ENCODE measurements around the gene MRPL41. TPM values are rescaled to one million over a fixed set of nuclear protein-coding genes. Genes with fewer than 3 reads are reported as not detected.
A peak's percentile ranks its signal among the peaks of the same experiment; 100 is the strongest.

MRPL41 gene
- total RNA-seq, 4 donors from 2014 or later = 8.6 to 47.9 (median 30.5) TPM

DNA sequence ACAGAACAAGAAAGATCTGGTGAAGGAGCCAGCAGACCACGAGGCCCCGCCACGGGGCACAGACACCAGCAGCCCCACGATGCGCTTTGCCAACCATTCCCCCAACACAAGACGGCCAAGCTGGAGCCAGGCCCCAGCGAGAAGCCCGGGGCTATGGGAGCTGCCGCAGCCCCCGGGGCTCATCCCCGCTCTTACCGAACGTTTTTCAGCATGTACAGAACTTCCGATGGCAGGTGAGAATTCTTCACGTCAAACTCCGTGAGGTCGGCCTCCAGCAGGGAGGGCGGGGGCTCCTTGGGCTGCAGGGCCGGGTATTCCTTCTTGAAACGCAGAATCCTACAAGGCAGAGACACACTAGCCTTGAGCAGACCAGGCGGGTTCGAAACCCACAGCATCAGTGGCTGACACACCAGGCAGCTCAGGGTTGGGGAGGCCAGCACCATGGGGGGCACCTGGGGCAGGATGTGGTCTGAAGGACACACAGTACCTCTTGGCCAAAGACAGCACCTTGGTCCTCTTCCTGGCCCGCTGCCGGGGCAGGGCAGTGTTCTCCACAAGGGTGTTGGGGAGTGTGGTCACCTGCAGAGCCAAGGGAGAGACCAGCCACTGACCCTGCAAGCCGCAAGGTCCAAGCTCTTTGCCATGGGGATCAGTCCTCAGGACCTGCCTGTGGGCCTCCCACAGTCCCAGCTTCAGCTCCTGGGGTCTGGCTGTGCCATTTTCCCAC is 8.3 kb upstream of the MRPL41 start:
- Histone ChIP-seq H3K4me1 (no peaks in the 10 kb centered on the region), H3K36me3 (no peaks in the 10 kb centered on the region), H3K27ac (peak overlapping the region in 1 of 2 donors; percentile 66), H3K4me3 (no peak overlapping the region), H3K27me3 (no peaks in the 10 kb centered on the region), H3K9me3 (no peaks in the 10 kb centered on the region)
- intact Hi-C loops (cut with DNase I; ENCODE audit: low total_unique reads) = no loop called here
- no peak for DNase-seq
- TF ChIP-seq, protein P1, sequence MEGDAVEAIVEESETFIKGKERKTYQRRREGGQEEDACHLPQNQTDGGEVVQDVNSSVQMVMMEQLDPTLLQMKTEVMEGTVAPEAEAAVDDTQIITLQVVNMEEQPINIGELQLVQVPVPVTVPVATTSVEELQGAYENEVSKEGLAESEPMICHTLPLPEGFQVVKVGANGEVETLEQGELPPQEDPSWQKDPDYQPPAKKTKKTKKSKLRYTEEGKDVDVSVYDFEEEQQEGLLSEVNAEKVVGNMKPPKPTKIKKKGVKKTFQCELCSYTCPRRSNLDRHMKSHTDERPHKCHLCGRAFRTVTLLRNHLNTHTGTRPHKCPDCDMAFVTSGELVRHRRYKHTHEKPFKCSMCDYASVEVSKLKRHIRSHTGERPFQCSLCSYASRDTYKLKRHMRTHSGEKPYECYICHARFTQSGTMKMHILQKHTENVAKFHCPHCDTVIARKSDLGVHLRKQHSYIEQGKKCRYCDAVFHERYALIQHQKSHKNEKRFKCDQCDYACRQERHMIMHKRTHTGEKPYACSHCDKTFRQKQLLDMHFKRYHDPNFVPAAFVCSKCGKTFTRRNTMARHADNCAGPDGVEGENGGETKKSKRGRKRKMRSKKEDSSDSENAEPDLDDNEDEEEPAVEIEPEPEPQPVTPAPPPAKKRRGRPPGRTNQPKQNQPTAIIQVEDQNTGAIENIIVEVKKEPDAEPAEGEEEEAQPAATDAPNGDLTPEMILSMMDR (IDR thresholded peaks at IDR 0.05) = no peak
- TF ChIP-seq POLR2A (IDR thresholded peaks at IDR 0.05) = no peak

DNA sequence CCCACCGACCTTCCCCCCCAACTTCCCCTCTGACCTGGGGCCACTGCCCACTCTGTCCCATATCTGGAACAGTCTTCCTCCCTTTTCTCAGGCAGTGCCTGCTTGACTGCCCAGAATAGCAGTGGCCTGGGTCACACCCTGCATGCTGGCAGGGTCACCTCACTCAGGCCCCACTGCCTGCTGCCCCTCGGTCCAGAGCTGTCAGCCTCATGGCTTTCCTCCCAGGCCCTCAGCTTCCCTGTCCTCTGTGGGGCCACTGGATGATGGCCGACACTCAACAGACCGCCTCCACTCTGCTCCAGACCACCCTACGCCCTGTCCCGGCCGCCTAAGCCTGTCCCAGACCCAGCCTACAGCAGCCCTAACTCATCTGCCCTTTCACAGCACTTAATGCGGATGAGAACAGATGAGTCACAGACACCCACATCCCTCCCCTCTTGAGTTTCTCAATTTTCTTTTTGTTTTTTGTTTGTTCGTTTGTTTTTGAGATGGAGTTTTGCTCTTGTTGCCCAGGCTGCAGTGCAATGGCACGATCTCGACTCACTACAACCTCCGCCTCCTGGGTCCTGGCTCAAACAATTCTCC is 7.4 kb upstream of the MRPL41 start:
- TF ChIP-seq, protein P1 (IDR thresholded peaks at IDR 0.05) = no peak
- TF ChIP-seq POLR2A (IDR thresholded peaks at IDR 0.05) = no peak
- Histone ChIP-seq H3K9me3 (no peaks in the 10 kb centered on the region), H3K27ac (peak overlapping the region; percentile 54 to 66), H3K4me3 (no peak overlapping the region), H3K36me3 (no peaks in the 10 kb centered on the region), H3K4me1 (no peaks in the 10 kb centered on the region), H3K27me3 (no peaks in the 10 kb centered on the region)
- intact Hi-C loops (cut with DNase I; ENCODE audit: low total_unique reads) = no loop called here
- DNase-seq = no peak

DNA sequence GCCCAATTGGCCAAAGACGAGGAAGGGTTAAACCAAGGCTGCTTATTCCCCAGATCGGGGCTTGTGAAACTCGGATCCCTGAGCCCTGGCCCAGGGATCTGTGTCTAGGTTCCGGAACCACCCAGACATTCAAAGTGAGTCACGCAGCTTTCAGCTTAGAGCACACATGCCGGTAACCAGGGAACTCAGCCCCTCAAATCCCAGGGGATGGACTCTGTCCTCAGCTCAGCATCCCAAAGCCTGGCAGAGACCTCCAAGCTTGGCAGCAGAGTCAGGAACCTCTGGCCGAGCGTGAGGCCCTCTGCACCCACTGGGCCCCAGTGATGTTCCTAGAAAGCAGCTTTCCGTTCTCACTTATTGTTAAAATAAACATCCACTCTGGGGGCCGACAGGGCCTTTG is 6.6 kb upstream of the MRPL41 start:
- Histone ChIP-seq H3K4me3 (no peak overlapping the region), H3K4me1 (no peaks in the 10 kb centered on the region), H3K27me3 (no peaks in the 10 kb centered on the region), H3K27ac (peak overlapping the region; percentile 50 to 54), H3K36me3 (no peaks in the 10 kb centered on the region), H3K9me3 (no peaks in the 10 kb centered on the region)
- no peak for TF ChIP-seq POLR2A (IDR thresholded peaks at IDR 0.05)
- TF ChIP-seq, protein P1 (IDR thresholded peaks at IDR 0.05) = no peak
- peak in 1 of 2 donors; percentile 47 for DNase-seq
- intact Hi-C loops (cut with DNase I; ENCODE audit: low total_unique reads) = no loop called here

DNA sequence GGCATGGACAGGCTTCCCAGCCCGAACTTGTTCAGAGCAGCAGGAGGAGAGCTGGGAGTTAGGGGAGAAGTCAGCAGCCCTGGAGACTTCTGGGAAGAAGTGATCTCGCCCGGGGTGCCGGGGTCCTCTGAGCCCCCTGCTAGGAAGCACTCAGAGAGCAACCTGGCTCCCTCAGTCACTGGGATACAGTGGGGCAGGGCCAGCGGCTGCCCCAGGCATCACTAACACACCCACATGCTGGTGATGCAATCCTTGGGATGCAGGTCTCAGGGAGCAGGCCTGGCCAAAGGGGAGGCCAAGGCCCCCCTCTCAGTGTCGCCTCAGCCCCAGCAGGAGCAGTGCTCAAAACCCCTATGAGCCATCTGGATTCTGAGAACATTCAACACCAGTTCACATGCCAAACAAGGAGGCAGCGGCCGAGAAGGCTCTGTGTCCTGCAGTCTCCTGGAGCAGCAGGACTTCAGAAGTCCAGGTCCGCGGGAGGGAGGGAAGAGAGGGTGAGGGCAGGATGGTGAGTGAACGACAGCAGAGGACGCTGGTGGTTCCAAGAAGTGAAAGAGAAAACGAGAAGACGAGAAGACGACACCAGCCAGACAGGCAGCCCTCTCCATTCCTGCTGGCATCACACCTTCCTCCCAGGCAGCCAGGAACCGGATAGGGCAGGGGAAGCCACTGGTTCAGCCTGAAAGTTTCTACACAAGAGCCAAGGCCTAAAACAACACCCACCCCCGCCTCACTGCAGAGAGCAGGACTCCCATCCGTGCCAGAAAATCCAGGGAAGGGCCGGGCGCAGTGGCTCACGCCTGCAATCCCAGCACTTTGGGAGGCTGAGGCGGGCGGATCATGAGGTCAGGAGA is 3.8 kb upstream of the MRPL41 start:
- Histone ChIP-seq H3K4me1 (peaks cover 0 to 5% of the 10 kb centered on the region in 2 donors), H3K4me3 (no peak overlapping the region), H3K27ac (peak overlapping the region; percentile 43 to 73), H3K9me3 (no peaks in the 10 kb centered on the region), H3K27me3 (no peaks in the 10 kb centered on the region), H3K36me3 (no peaks in the 10 kb centered on the region)
- intact Hi-C loops (cut with DNase I; ENCODE audit: low total_unique reads) = no loop called here
- DNase-seq = no peak
- no peak for TF ChIP-seq POLR2A (IDR thresholded peaks at IDR 0.05)
- TF ChIP-seq, protein P1 (IDR thresholded peaks at IDR 0.05) = no peak

All from uterus (tissue), 4 donors.